HG03354 (cell line): ENCODE data around the gene AGBL1.

Source experiments
- ATAC-seq: cut with Tn5 transposase; IDR thresholded peaks from one replicate; pipeline ENCODE4 v1.9.1; 2021; ENCODE audit warnings: mild to moderate bottlenecking; ENCODE audit not compliant: unreplicated experiment, poor library complexity, severe bottlenecking

Gene AGBL1

DNA sequence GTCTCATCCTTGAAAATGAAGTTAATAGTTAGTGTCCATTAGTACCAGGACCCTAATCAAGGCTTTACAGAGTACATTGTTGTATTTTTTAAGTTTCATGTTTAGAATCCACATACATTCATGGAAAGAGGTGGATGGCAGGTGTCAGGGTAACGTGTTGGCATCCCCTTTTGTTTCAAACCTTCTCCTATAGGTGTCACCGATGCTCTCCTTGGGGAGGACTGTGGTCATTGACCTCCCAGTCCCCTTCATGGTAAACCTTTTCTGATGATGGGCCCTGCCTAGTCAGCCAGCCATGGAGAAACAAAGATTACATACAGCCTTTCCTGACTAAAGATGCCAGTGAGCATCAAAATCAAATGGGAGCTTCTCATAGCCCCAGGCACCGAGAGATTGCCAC is 574.8 kb downstream of the AGBL1 start:
- ATAC-seq = no peak

DNA sequence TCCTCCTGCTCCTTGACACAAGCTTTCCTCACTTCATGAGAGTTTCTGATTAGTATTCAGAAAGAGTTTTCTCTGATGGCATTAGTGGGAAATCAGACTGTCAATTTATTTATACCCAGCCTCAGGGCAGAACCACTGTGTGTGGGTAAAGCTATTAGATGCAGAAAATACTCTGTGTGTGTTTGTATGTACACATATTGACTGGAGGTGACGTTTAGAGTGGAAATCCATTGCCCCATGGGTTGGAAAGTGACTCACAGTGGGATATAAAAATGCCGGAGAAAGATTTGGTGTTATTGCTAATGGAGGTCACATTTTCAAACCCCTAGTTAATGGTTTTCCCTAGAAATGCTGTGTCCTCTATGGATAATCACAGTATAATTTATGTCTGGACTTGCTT is 577.6 kb downstream of the AGBL1 start:
- no peak for ATAC-seq

DNA sequence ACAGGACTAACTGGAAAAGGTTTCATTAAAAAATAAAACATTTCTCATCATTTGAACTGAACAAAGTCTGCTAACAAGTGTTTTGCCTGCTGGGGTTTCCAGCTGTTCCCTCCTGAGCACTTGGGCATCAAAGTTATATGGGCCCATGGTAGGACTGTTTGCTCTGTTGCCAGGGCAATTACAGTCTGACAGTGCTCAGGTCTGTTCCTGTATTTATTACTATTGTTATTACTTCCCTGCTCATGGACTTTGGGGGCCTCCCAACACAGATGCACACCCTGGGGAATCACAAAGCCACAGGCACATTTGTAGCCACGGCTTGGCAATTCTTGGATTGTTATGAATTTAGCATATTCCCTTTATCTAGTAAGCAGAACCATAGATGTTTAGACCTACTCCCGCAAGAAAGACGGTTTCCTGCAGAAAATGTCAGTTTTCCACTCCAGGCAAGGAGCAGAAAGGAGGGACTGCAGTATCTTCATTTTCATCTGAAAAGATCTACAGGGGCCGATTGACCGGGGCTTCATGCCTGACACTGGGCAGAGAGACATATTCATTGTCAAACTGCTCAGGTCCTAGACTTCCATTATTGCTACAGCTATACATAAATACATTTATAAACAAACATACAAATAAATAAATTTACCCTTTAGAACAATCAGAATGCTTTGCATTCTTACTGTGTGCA is 580.2 kb downstream of the AGBL1 start:
- ATAC-seq = no peak

DNA sequence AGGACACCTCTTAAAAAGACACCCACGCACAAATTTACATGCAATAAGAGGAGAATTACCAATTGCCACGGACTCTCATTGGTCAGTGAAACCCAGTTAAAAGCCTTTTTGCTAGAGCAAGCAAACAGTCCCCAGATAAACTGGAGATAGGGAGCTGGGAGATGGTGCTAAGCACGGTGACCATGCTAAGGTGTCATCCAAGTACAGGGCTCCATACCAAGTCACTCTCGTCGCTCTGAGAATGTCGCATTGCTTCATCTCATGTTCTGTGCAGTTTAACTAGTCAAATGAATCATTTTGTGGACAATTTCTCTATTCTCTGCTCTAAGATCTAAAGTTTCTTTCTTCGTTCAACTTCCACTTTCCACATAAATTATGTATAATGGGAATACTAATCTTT is 581.9 kb downstream of the AGBL1 start:
- ATAC-seq = no peak

DNA sequence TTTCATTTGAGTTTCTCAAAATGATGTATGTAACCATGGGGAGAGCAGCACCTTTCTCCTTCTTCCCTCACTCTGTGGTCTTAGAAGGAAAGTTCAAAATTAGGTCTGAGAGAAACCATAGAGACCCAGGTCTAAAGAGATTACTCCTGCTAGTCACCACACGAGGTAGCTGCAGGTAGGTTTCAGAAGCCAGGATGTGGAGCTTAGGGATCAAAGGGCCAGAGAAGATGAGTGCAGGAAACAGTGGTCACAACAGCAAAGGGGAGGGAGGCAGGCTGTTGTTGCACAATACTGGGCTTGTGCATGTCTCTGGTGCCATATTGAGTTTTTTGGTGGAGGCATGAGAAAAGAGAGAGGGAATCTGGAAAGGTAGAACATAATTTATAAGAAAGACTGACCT is 583.6 kb downstream of the AGBL1 start:
- ATAC-seq = no peak

DNA sequence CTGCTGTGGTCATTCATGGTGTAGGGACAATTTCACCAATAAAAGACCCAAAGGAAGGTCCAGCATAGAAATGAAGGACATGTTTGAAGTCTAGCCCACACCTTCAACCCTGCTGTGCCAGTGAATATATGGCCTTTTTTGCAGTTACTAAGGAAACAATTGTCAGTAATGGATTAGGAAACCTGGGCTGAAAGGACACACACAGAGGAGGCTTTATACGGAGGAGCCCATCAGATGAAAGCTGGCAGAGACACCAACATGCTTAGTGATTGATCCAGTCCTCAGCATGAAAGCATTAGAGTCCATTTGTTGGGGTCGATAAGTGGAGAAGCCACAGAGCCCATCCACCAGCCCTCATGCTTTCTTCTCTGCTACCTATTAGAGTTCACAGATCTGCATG is 584.3 kb downstream of the AGBL1 start:
- no peak for ATAC-seq

DNA sequence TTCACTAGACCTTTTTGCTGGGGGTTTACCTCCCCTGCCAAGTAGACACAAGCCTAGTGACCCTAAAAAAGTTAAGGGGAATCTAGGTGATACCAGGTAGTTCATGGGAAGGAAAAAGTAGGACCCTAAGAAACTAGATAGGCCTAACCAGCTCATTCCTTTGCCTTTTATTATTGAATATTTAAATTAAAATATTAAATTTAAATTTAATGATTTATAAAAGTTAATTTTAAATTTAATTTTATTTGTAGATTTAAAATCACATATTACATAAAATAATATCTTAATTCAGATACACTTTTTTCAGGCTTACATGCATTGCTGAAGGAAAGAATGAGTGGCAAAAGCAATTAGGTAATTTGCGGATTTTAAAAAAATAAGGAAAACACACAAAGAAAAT is 584.9 kb downstream of the AGBL1 start:
- ATAC-seq = no peak

DNA sequence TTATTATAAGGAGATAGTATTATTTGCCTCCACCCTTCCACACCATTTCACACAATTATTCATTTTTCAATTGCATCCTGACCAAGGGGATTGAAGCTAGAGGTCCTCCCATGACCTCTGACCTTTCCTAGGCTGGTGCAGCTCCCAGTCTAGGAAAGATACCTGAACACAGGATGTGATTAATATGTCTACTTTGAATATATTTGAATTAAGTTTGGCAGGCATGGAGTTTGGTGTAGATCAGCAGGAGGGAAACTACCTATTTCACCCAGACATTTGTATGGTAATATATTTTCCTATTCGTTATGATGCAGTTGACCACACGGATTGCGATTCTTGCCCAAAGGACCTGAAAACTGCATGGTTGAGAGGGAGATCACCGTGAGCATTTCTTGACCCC is 596.3 kb downstream of the AGBL1 start:
- ATAC-seq = no peak

DNA sequence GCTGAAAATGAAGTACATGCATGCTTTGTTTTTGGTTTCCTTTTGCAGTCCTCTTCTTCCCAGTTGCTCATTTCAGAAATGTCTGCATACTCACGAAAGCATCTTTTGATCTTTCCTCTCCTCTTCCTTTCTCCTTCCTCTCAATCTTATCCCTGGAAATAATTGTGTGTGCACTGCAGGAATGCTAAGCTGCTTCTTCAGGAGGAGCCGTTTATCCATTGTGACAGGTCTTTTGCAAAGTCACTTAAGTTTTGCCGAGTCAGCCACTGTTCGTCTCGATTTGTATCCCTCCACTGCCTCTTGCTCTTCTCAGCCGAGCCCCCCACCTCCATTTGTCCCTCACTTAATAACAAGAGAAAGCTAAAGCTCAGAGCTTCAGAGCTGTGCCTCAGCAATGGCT is 597.6 kb downstream of the AGBL1 start:
- no peak for ATAC-seq

DNA sequence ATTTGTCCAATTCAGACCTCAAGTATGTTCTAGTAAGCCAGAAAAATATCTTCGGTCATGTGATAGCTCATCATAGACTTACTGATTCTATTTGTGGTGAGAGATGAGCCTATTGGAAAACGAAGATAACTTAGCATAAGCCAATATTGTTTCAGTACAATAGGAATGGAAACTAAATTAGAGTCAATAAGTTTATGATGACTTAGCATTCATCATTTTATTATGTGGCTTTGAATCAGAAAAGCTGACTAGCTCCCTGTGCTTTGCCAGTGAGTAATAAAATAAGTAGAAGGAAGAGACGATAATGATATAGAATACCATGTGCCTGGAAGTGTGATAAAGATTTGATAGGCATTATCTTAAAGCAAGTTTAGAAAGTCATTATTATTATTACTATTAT is 605.6 kb downstream of the AGBL1 start:
- ATAC-seq = no peak

DNA sequence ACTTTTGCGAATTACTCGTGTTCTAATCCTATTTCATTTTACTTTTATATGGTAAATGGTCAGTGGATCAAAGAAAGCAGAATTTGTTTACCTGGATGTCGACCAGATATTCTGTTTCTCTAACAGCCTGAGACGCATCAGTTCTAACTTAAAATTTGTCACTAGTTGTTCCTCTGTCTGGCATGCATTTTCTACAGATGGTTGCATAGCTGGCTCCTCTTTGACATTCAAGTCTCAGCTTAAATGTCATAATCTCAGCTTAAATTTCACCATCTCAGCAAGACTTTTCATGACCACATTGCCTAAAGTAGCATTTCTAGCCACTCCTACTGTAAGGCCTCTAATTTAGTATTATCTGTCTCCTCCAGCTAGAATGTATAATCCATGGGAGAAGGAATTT is 609.3 kb downstream of the AGBL1 start:
- ATAC-seq = no peak

DNA sequence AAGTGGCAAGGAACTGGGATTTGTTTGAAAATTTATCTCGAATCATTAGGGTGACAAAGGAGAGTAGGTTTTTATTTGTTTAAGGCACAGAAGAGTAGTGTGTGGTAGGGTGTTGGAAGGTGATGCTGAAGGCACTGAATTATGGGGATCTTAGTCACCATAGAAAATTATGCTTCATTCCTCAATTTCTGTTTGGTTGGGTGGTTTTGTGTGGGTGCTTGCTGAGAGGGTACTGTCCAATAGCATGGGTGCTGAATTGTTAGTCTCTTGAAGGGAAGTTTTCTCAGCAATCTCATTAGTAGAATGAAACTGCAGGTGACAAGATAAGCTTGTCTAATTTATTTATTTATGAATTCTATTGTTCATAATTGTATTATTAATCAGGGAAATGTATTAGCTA is 610.9 kb downstream of the AGBL1 start:
- no peak for ATAC-seq

DNA sequence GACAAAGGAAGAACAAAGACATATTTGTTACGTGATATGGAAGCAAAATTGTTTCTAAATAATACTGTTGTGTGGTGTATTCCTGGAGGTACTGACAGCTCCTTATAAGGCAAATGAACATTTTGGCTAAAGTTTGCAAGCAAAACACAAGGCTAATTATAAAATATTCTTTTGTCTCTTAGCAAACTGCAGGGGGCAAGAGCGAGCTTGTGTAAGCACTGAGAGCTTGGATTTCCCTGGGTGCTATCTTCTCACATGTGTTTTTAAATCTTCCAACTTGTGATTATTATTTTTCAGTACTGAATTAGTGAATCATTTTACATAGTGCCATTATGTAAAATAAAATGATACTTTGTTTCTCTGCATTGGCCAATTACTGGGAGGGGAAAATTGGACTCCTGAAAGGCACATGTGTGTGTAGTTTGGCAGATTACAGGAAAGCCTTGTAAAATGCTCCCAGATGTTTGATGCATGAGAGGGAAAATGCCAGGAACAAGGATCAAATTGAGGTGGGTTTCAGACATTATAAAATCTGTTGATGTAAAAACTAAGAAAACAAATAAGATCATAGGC is 611.5 kb downstream of the AGBL1 start:
- no peak for ATAC-seq

DNA sequence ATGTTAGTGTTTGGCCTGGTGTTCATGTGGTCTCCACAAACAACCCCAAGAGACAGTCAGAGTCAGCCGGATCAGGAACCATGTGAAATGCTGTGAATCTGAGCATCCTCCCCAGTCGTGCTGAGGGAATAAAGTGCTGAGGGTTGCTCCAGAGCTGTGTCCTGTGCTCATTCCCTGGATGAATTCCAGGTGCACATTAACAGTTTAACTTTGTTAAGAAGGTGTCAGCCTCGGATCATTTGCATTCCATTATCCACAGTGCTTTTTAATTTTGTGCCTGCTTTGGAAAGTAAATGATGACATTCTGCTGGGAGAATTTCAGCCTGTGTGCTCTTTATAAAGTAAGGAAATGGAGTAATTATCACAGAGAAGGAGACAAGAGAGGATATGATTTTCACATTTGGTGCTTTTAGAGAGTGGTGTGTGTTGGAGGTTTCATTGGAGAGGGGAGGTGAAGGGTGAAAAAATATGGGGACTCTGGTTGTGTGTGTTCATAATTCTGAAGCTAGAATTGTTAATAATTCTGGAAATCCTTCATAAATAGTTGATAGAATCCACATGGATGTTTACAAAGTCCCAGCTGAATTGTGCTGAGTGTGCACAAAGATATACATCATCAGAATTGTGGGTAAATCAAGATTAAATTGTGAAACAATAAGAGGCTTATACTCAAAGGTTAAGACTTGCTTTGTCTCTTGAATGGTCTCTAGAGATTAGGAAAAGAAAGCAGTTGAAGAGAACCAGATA is 621.4 kb downstream of the AGBL1 start:
- no peak for ATAC-seq

DNA sequence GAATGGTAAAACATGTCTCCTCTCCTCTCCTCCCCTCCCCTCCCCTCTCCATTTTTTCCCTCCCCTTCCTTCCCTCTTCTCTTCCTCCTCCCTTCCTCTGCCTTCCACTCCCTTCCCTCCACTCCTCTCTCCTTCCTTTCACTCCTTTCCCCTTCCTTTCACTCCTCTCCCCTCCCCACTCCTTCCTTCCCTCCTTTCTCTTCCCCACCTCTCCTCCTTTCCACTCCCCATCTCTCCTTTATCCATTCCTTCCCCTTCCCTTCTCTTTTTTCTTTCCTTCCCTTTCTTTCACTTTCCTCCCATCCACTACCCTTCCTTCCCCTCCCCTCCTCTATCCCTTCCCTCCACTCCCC is 621.9 kb downstream of the AGBL1 start:
- no peak for ATAC-seq

DNA sequence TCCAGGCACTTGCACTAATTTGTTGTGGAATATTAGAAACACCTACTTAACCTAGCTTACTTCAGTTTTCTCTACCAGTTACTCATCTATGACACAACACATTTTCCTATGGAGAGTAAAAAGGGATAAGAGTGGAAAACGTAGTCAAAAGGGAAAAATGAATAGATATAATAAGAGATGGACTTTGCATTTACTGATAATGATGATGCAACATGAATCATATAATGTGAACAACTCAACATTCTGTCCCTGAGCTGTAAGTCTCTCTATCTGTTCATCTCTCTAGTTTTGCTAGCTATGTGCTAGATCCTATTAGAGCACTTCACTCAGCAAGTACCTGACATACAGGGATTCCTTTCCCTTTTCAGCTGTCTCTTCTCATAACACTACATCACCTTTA is 627.1 kb downstream of the AGBL1 start:
- ATAC-seq = no peak

DNA sequence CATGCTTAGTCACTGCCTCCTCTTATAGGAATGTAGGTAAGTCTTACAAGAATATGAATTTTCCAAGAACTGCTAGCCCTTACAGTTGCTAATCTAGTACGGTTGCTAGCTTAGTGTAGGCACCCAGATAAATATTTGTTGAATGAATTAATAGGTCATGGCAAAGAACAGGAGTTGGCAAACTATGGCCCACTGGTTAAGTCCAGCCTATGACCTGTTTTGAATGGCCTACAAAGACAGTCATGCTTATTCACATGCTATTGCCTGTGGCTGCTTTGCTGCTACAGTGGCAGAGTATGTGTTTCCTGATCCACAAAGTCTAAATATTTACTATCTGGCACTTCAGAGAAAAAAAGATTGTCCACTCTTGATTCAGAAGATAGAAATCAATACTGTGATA is 631.8 kb downstream of the AGBL1 start:
- ATAC-seq = no peak

DNA sequence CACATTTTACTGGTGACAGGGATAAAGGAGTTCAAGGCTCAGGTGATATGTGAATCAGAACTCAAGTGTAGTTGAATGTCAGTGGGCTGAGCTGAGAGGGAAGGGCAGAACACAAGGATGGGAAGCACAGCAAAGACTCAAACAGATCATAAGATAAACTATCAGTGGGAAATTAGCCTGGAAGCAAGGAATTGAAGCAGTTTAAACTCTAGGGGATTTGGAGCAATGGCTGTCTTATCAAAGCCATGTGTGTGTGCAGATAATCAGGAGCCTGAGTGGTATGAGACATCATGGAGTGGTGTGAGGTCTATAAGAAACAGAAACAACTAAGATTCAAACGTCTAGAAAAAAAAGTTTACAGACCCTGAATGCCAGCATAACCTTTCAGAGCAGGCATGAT is 634.6 kb downstream of the AGBL1 start:
- ATAC-seq = no peak

DNA sequence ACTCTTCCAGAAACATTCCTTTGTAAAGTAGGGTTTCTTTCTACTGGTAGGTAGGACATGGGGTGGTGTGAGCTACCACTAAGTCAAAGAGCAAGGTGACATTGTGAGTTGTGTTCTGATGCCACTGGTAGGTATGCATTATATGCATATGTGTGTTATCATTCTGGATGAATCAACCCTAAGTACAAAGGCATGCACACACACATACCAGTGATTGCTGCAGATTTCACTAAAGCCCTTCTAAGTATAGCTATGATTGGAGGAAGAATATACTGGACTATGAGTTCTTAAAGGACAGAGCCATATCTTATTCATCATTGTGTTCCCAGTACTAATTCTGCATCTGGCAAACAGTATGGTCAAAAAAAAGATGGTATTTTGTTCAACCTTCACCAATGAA is 646.0 kb downstream of the AGBL1 start:
- no peak for ATAC-seq

DNA sequence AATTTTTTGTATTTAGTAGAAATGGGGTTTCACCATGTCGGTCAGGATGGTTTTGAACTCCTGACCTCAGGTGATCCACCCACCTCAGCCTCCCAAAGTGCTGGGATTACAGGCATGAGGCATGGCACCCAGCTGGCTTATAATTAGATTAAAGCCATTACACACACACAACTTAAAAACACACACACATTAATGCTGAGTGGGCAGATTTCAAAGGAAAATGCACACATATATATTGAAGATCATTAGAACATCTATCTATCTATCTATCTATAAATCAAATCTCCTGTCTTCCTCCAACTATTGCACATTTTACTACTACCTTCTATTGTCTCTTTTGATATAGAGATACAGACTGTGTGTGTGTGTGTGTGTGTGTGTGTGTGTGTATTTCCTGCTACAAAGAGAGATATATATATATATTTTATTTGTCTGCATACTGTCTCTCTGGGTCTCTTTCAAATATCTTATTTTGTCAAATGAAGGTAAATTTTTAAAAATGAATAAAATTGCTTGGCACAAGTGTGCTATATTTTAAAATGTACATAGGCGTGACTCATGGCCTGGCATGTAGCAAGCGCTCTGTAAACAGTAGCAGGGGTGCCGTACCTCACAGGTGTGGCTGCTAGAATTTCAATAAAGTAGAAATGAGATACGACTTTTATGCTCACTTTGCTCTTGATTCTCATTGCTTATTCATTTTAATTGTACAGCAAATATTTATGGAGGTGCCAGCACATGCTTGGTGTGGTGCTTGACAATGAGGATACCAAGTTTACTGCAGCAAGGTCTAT is 655.8 kb downstream of the AGBL1 start:
- ATAC-seq = no peak

DNA sequence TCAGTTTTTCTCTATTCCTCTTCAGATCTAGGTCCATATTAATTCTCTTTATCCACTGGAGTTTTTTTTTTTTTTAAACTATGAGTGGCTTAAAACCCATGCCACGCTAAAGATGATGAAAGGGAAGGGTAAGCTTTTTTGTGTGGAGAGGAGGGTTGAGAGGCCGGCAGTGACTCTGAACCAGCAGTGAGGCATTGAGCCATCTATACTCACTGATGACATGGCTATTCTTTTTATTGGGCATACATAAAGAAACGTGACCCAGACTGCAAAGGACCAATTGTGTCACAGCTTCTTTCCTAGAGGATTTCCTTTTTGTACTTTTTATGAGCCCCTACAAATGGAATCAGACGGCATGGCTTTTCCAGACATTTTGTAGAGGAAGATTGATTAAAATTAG is 662.2 kb downstream of the AGBL1 start:
- ATAC-seq = no peak
